GM19452 (cell line): ENCODE results near the gene FCHSD2.
"Not testable (repeated sequence)": the region's sequence is repeated elsewhere in the genome, so short reads cannot be mapped to it uniquely, and the experiment has no call there.

Experiments
- ATAC-seq: cut with Tn5 transposase; IDR thresholded peaks from one replicate; pipeline ENCODE4 v1.9.1; 2021; ENCODE audit not compliant: unreplicated experiment

The FCHSD2 gene

DNA sequence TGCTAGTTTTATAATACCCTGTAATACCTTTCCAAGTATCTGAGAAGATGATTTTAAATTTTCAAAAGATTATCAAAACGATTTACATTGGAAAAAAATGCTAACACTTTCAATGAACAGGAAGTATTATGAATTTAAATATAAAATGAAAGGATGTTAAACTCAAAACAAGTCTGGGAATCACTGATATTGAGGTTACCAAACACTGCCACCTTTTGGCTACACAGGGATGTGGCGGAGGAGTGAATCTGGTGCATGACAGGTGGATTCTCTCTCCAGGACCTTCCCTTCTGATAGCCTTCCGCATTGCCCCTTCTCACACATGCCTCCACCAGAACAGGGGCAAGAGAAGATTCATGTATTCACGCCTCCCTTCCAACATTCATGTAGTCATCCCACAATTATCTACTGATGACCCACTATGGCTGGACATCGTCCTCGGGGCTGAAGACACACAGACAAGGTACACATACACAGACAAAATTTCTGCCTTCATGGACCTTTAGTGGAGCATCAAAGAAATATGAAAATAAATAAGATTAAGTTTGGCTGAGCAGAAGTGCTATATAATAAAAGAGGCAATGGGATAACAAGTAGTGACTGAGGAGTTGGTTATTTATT lies 293.2 kb downstream of the FCHSD2 start:
- ATAC-seq: no peak

DNA sequence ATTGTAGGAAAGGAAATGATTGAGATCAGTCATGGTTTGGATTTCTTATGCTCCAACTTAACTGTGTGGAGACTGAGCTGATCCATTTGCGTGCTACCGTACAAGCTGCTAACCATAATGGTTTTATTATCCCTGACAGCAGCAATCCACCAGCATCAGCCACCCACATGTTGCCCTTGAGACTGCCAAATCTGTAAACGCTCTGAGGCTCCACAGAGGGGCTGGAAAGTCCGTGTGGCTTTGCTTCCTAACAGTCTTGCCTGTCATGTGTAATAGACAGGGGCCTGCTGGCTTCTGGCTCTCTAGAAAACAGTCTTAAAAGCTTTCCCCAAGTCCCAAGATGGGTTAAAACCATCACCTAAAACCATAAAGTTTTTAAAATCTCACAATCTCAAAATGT lies 297.8 kb downstream of the FCHSD2 start:
- ATAC-seq: no peak

DNA sequence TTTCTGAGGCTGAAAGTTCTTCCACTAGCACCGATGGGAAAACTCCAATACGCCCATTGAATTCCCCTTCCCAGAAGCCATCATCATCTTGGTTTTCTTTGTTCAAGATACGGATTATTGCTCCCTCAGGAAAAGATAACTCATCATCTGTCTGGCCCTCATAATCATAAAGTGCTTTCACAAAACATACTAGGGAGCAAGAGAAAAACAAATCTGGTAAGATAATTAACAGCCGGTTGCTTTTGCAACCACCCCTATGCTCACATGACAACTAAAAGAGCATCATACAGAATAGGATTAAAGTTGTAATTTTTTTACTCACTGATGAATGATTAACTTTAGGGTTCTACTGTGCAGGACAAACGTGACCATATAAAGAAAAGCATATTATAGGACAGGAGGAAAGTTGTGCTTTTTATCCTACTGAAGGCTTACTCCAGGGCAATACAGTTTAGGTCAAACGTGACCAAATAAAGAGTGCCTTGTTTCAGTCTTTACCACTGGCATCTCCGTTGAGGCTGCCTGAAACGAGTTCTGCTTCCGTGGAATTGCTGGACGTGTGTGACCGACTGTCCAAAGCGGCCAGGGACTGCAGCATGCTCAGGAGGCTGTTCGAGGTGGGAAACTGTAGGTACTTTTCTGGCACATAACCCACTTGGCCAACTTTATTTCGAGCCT lies 299.3 kb downstream of the FCHSD2 start:
- no peak for ATAC-seq

GRCh38 chr11:72842126-72842525 lies 300.0 kb downstream of the FCHSD2 start:
- ATAC-seq: no peak

- ATAC-seq: no peak
Measured at GRCh38 chr11:72841397-72841796, 300.7 kb downstream of the FCHSD2 start.

DNA sequence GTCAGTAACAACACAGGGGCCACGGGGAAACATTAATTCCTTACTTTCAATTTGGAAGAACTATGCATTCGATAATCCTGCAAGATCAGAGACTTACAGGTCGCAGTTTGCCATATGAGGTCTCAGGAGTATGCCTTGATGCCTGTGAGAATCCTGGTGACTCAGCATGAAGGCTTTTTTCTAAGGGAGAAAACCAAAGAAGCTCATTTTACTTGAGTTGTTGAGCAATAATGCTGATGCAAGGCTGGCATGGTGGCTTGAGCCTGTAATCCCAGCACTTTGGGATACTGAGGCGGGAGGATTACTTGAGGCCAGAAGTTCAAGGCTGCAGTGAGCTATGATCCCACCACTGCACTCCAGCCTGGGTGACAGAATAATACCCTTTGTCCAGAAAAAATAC lies 301.3 kb downstream of the FCHSD2 start:
- ATAC-seq: no peak

DNA sequence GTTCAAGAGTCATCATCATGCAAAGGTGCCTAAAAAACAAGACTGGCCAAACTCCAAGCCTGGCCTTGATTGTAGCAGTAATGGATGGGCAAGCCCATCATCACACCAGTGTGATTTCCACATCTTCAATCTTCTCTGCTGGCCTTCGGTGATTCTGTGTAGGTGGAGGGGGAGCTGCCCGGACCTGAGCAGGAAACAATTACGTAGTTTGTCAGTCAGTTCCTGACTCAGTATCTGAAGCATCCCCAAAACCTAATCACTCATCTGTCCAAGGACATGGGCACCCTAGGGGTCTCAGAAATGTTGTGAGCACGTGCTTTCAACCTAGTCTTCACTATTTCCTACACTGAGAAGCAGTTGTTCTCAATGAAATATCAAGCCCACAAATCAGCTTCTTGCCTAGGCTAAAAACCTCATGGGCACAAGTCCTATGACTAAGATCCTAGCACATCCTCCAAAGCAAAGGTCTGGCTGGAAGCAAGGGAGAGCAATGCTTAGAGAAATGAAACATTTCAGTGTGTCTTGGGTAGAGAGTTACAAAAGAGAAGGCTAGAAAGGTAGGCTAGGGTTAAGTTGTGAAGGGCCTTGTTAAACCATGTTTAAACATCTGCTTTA lies 303.3 kb downstream of the FCHSD2 start:
- no peak for ATAC-seq

DNA sequence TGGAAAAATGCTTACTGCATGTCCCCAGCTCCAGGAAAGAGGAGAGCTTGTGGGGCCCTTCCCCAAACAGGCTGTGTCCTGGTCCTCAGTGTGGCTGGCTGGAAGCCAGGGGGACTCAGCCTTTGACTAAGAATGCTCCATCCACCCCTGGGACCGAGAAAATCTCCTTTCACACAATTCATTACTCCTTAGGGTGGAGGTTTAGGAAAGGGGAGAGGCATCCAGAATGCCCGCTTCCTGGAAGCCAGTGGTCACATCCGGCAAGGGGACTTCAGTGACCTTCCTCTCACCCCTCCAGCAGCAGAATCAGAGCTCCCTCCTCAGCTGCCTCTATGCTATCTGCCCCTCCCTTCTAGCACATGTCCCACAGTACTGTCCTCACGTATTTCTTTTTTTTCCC lies 306.0 kb downstream of the FCHSD2 start:
- no peak for ATAC-seq

DNA sequence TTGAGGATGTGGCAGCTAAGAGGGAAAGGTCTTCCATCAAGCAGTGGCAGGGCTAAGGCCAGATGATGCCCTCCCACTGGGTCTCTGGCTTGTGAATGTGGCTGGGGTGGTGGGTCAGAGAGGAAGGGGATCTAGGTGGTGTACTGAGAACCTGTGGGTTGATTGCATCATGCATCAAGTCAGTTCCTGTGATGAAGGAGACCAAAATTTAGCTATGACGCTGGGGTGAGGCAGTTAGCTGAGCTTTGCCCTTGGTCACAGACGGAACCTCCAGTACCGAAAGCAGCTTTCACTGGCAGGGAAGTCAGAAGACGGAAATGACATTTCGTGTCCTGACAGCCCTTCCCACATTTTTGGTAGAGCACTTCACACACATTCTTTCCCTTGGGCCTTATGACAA lies 307.2 kb downstream of the FCHSD2 start:
- ATAC-seq: no peak

- ATAC-seq: no peak
Measured at GRCh38 chr11:72833811-72834493, 308.2 kb downstream of the FCHSD2 start.

- ATAC-seq: no peak
Measured at GRCh38 chr11:72833083-72833733, 308.9 kb downstream of the FCHSD2 start.

- ATAC-seq: no peak
Measured at GRCh38 chr11:72832301-72833082, 309.6 kb downstream of the FCHSD2 start.

GRCh38 chr11:72831521-72832300 lies 310.4 kb downstream of the FCHSD2 start:
- no peak for ATAC-seq

- ATAC-seq: no peak
Measured at GRCh38 chr11:72829884-72830533, 312.1 kb downstream of the FCHSD2 start.

DNA sequence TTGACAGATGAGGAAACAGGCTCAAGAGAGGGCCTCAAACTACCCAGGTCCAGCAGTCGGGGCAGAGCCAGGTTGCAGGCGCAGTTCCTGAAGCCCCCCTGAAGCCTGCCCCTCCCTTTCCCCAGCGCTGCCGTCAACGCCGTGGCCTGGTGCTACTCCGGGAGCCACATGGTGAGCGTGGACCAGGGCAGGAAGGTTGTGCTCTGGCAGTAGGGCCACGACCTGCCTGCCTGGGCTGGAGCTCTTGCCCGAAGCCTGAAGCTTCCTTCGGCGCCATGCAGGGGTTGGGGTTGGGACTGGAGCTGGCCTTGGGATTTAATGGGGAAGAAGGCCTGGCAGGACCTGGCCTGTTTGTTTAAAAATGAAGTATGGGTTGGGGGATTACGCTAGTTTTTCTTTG lies 312.9 kb downstream of the FCHSD2 start:
- ATAC-seq: no peak

DNA sequence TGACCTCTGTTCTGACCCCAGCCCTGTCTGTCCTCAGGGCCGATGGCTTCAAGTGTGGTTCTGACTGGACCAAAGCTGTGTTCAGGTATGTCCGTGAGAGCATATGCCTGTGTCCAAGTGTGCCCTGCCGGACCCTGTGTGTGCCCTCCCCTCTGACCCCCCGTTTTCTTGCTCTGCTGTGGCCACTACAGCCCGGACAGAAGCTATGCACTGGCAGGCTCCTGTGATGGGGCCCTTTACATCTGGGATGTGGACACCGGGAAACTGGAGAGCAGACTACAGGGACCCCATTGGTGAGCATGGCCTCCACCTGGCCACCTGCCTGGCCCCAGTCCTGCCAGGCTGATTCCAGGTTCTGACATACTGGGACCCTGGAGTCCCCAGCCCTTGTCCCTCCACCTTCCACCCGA lies 313.4 kb downstream of the FCHSD2 start:
- ATAC-seq: no peak

DNA sequence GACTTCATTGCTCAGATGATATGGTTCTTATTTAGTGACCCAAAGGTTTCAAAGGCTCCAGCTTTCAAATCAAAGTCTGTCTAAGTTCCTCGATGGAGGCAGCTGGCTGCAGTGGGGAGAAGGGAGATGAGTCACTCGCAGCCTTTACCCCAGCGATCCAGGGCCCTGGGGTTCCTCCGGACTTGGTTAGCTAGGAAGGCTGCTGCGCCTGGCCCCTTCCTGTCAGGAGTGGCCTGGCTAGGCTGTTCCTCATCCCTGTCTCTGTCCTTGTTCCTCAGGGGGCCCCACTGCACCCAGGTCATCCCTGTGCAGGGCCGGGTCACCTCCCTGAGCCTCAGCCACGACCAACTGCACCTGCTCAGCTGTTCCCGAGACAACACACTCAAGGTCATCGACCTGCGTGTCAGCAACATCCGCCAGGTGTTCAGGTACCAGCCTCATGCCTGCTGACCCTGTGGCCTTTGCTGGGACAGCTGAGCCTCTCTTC lies 314.0 kb downstream of the FCHSD2 start:
- no peak for ATAC-seq

- ATAC-seq: not testable (repeated sequence)
Measured at GRCh38 chr11:72827656-72828055, 314.5 kb downstream of the FCHSD2 start.

DNA sequence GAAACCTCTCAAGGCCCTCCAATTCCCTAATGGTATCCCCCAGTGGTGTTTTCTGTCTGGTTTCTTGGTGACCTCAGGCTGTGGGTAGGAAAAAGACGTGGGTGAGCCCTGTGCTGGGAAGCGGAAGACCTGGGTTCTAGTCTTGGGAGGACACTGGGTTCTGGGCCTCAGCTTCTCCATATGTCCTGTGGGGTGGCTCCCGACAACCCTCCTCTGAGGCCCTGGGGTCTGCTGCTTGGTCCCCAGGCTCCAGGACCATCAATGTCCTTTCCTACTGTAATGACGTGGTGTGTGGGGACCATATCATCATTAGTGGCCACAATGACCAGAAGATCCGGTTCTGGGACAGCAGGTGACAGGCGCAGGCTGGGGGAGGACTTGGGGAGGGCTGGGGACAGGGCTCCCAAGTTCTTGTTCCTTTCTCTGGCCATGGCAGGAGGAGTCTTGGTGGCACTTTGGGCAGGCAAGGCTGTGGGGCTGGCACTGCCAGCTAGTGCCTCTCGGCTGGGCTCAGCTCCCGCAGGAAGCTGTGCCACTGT lies 315.1 kb downstream of the FCHSD2 start:
- ATAC-seq: no peak
